Astrocyte of the cerebellum (primary cell): ENCODE results near the gene IL7R.
A peak's percentile ranks its signal among the peaks of the same experiment; 100 is the strongest.
"Not testable (repeated sequence)": the region's sequence is repeated elsewhere in the genome, so short reads cannot be mapped to it uniquely, and the experiment has no call there.

Experiments
- DNase-seq: peaks from one replicate; pipeline ENCODE4 v3.0.0-alpha.2; 2011; ENCODE audit warnings: low read depth
- H3K4me3 ChIP-seq: 2 replicates; pipeline ENCODE4 v1.5.1; 2011; ENCODE audit warnings: mild to moderate bottlenecking, low read depth, low read length, moderate library complexity
- in situ Hi-C: cut with HindIII; loops from 2 replicates; pipeline ENCODE4 v1.10.0; 2017; ENCODE audit warnings: low sequenced_read_pairs
- TF ChIP-seq, protein P1 (sequence below): IDR thresholded peaks from 2 replicates; pipeline ENCODE4 v1.5.1; 2012; ENCODE audit warnings: low read length, low read depth, moderate library complexity, mild to moderate bottlenecking; ENCODE audit errors: missing control alignments

Gene IL7R

DNA sequence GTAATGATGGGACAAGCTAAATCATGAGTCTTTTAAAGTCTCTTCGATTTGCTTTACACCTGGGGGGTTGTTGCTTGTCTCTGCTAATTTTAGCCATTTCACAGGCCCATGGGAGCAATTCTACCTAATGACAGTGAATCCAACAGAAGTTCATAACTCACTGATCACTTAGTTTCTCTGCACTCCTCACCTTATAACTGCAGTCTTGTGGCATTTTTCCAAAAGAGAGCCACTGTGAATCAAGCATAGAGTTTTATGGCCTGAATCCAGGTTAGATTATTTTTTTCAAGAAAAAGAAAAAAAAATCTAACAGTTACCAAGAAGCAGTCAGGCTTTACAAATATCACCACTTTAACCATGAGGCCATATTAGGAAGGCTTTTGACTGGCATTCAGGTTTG lies 1.5 kb upstream of the IL7R start:
- TF ChIP-seq, protein P1, sequence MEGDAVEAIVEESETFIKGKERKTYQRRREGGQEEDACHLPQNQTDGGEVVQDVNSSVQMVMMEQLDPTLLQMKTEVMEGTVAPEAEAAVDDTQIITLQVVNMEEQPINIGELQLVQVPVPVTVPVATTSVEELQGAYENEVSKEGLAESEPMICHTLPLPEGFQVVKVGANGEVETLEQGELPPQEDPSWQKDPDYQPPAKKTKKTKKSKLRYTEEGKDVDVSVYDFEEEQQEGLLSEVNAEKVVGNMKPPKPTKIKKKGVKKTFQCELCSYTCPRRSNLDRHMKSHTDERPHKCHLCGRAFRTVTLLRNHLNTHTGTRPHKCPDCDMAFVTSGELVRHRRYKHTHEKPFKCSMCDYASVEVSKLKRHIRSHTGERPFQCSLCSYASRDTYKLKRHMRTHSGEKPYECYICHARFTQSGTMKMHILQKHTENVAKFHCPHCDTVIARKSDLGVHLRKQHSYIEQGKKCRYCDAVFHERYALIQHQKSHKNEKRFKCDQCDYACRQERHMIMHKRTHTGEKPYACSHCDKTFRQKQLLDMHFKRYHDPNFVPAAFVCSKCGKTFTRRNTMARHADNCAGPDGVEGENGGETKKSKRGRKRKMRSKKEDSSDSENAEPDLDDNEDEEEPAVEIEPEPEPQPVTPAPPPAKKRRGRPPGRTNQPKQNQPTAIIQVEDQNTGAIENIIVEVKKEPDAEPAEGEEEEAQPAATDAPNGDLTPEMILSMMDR: no peak
- no peak for DNase-seq
- in situ Hi-C loops: no loop called here
- no peak overlapping the region for H3K4me3 ChIP-seq

GRCh38 chr5:35856186-35856764 lies 416 bp upstream of the IL7R start:
- H3K4me3 ChIP-seq, in situ Hi-C loops, DNase-seq: not testable (repeated sequence)

GRCh38 chr5:35857606-35858205 lies 1.0 kb downstream of the IL7R start:
- peak; percentile 49 for DNase-seq
- in situ Hi-C loops: no loop called here
- TF ChIP-seq, protein P1: no peak
- H3K4me3 ChIP-seq: no peak overlapping the region

GRCh38 chr5:35859101-35859661 lies 2.5 kb downstream of the IL7R start:
- no peak overlapping the region for H3K4me3 ChIP-seq
- DNase-seq: no peak
- TF ChIP-seq, protein P1: no peak
- in situ Hi-C loops: no loop called here

DNA sequence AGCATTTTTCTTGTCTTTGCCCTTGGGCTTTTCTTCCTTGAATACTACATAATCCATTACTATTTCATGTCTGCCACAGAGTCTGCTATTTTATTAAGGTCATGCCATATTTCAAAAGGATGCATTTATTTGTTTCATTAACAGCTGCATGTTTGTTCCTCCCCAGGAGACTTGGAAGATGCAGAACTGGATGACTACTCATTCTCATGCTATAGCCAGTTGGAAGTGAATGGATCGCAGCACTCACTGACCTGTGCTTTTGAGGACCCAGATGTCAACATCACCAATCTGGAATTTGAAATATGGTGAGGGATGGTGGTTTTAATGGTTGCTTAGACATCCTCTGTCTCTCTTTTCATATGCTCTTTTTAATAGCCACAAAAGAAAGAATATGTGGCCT lies 4.0 kb downstream of the IL7R start:
- DNase-seq: peak; percentile 29
- TF ChIP-seq, protein P1: no peak
- in situ Hi-C loops: no loop called here
- no peak overlapping the region for H3K4me3 ChIP-seq

- DNase-seq: no peak
- H3K4me3 ChIP-seq: no peak overlapping the region
Observed at GRCh38 chr5:35861718-35862117, 5.0 kb downstream of the IL7R start.

GRCh38 chr5:35862126-35862525 lies 5.4 kb downstream of the IL7R start:
- in situ Hi-C loops: no loop called here
- no peak for DNase-seq
- TF ChIP-seq, protein P1: no peak
- no peak overlapping the region for H3K4me3 ChIP-seq

More at GRCh38 chr5:35861718-35862117, 5.0 kb downstream of the IL7R start:
- in situ Hi-C loops: no loop called here
- TF ChIP-seq, protein P1: no peak
